ENCODE measurements around the gene ESR1. TPM values are rescaled to one million over a fixed set of nuclear protein-coding genes. Genes with fewer than 3 reads are reported as not detected.

Gene ESR1
- total and polyA plus RNA-seq, 9 of the 15 experiments (the other 6 are each of a cell fraction or from before 2014, with no cell fraction given): 0.03 to 0.27 (median 0.08) TPM; not detected in 1

DNA sequence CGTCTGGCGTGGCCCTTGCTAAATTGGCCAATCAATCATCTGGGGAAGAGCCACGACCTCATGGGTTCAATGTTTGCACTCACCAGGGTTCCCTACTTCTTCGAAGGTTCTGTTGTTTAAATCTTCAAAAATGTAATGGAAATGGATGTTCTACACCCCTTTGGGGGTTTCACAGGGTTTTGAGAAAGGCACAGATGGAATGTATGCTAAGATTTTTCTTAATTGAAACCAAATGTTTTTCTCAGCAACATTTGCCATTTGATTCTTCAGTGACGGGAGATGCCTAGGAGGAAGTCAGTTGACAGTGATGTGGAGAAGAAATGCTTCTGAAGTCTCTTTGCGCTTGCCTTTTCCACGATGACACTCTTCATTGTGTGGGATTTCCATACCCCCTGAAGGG is 312.3 kb downstream of the ESR1 start:
- Histone ChIP-seq H3K4me3 (no peak overlapping the region), H2AFZ (ENCODE audit: low read depth, low read length) (no peak overlapping the region), H3K27ac (ENCODE audit: extremely low read depth, low read depth, low read length) (no peak overlapping the region), H3K9me1 (ENCODE audit: control insufficient read depth, insufficient read depth, low read length) (no peaks in the 10 kb centered on the region), H4K20me1 (replicated peaks; ENCODE audit: control insufficient read depth, insufficient read depth, low read length) (no peaks in the 10 kb centered on the region), H3K36me3 (ENCODE audit: control insufficient read depth, insufficient read depth, low read length) (no peaks in the 10 kb centered on the region), H3K79me2 (ENCODE audit: control insufficient read depth, insufficient read depth, low read length) (no peaks in the 10 kb centered on the region), H3K4me1 (replicated peaks in 1 of 2; ENCODE audit: control insufficient read depth in 2 of 2, insufficient read depth in 2 of 2, low read length in 2 of 2) (no peaks in the 10 kb centered on the region), H3K27me3 (ENCODE audit: control insufficient read depth in 2 of 2, insufficient read depth in 2 of 2, low read length in 2 of 2) (peaks cover 0 to 8% of the 10 kb centered on the region in 2 experiments; a peak in 2 of 5 replicates), H3K4me2 (ENCODE audit: insufficient read depth, low read length) (no peak overlapping the region), H3K9ac (ENCODE audit: insufficient read depth in 1 of 2, low read depth in 2 of 2, low read length in 2 of 2) (no peak overlapping the region), H3K9me3 (replicated peaks; ENCODE audit: control insufficient read depth, insufficient read depth, low read depth, low read length) (no peaks in the 10 kb centered on the region; the same call in 1 of the 2 replicates)
- no peak for DNase-seq (ENCODE audit: extremely low read depth in 1 of 4, low spot score in 3 of 4)
- no TSS peak for BruUV-seq (replicated peaks)
- in situ Hi-C loops (cut with MboI) (no loop called here), intact Hi-C loops (cut with micrococcal nuclease) (loop anchor here (5.0 kb wide), 2 partner anchors 147 to 443 kb away; no protein-coding TSS in a partner anchor)
- FAIRE-seq: no peak
- TF ChIP-seq ZNF384 (IDR thresholded peaks at IDR 0.05; ENCODE audit: low read depth, low read length) (no peak), FUS (optimal IDR thresholded peaks at IDR 0.05; ENCODE audit: low read depth, low read length) (no peak), HNRNPH1 (optimal IDR thresholded peaks at IDR 0.05; ENCODE audit: low read depth, low read length) (no peak)
- under 1% methylated on average over 7 of the region's 7 CpGs for WGBS (ENCODE audit: insufficient coverage, low coverage, missing lambda C conversion rate)
- POLR2A ChIA-PET: interaction anchor here (0.6 kb wide), 1 partner anchor 10 kb away, joined by 4 read pairs; no protein-coding TSS in a partner anchor
- no peak for ATAC-seq
- CTCF ChIA-PET (ENCODE audit: low intra/inter-chr PET ratio): no interaction called here

DNA sequence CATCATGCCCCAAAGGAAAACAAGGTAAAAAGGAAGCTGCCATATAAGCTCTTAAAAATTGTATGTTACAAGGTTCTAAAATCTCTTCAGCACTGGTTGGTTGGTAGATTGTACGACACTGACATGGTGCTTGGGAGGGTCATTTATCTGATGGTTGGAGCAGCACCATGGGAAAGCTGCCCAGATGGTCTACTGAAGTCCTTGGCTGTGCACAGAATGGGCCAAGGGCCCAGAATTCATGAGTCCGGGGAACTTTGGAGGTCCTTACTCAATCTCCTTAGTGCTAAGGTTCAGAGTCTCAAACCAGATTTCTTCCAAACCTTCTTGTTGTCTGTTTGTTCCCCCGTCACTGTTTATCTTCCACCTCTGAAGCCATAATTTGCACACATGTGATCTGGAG is 314.4 kb downstream of the ESR1 start:
- no TSS peak for BruUV-seq (replicated peaks)
- Histone ChIP-seq H3K27me3 (ENCODE audit: control insufficient read depth in 2 of 2, insufficient read depth in 2 of 2, low read length in 2 of 2) (peaks cover 0 to 8% of the 10 kb centered on the region in 2 experiments; a peak in 2 of 5 replicates), H3K36me3 (ENCODE audit: control insufficient read depth, insufficient read depth, low read length) (no peaks in the 10 kb centered on the region), H3K79me2 (ENCODE audit: control insufficient read depth, insufficient read depth, low read length) (no peaks in the 10 kb centered on the region), H3K27ac (ENCODE audit: extremely low read depth, low read depth, low read length) (no peak overlapping the region), H3K9me1 (ENCODE audit: control insufficient read depth, insufficient read depth, low read length) (no peaks in the 10 kb centered on the region), H4K20me1 (replicated peaks; ENCODE audit: control insufficient read depth, insufficient read depth, low read length) (no peaks in the 10 kb centered on the region), H3K4me3 (no peak overlapping the region), H3K4me1 (replicated peaks in 1 of 2; ENCODE audit: control insufficient read depth in 2 of 2, insufficient read depth in 2 of 2, low read length in 2 of 2) (no peaks in the 10 kb centered on the region), H3K9me3 (replicated peaks; ENCODE audit: control insufficient read depth, insufficient read depth, low read depth, low read length) (no peaks in the 10 kb centered on the region), H3K4me2 (ENCODE audit: insufficient read depth, low read length) (no peak overlapping the region), H3K9ac (ENCODE audit: insufficient read depth in 1 of 2, low read depth in 2 of 2, low read length in 2 of 2) (no peak overlapping the region), H2AFZ (ENCODE audit: low read depth, low read length) (no peak overlapping the region)
- no peak for FAIRE-seq
- CTCF ChIA-PET (ENCODE audit: low intra/inter-chr PET ratio): no interaction called here
- ATAC-seq: no peak
- POLR2A ChIA-PET: no interaction called here
- 5% methylated on average over 3 of the region's 3 CpGs for WGBS (ENCODE audit: insufficient coverage, low coverage, missing lambda C conversion rate)
- in situ Hi-C loops (cut with MboI): no loop called here
- DNase-seq (ENCODE audit: extremely low read depth in 1 of 4, low spot score in 3 of 4): no peak
- TF ChIP-seq ILF3 (IDR thresholded peaks at IDR 0.05; ENCODE audit: borderline replicate concordance) (no peak), SMARCA5 (IDR thresholded peaks at IDR 0.05) (no peak), ZBTB8A (IDR thresholded peaks at IDR 0.05; ENCODE audit: partially characterized antibody) (no peak), ZNF609 (CRISPR knock-in tag; IDR thresholded peaks at IDR 0.05; ENCODE audit: borderline replicate concordance) (no peak)
- TF ChIP-seq, protein P1, sequence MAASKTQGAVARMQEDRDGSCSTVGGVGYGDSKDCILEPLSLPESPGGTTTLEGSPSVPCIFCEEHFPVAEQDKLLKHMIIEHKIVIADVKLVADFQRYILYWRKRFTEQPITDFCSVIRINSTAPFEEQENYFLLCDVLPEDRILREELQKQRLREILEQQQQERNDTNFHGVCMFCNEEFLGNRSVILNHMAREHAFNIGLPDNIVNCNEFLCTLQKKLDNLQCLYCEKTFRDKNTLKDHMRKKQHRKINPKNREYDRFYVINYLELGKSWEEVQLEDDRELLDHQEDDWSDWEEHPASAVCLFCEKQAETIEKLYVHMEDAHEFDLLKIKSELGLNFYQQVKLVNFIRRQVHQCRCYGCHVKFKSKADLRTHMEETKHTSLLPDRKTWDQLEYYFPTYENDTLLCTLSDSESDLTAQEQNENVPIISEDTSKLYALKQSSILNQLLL (CRISPR knock-in tag; IDR thresholded peaks at IDR 0.05; ENCODE audit: borderline replicate concordance): no peak
- intact Hi-C loops (cut with micrococcal nuclease): loop anchor here (5.0 kb wide), 2 partner anchors 145 to 445 kb away; no protein-coding TSS in a partner anchor
